GM23338 (cell line): ENCODE results near the gene GPR25. TPM values are rescaled to one million over a fixed set of nuclear protein-coding genes. Genes with fewer than 3 reads are reported as not detected.
A peak's percentile ranks its signal among the peaks of the same experiment; 100 is the strongest.

Experiments used
- ATAC-seq: fragments of 200-7000 bp; cut with Tn5 transposase; 3 replicates; pipeline ENCODE4 v1.9.1; 2020
- DNase-seq: peaks from one replicate; pipeline ENCODE4 v3.0.0-alpha.2; 2015; ENCODE audit warnings: low spot score
- H2AFZ ChIP-seq: fragments of 200-600 bp; sonication (generic); 2 replicates; pipeline ENCODE4 v1.8.0; 2016; ENCODE audit warnings: antibody characterized with exemption, mild to moderate bottlenecking, moderate library complexity
- H3F3A ChIP-seq: fragments of 200-600 bp; sonication (generic); replicated peaks from 2 replicates; pipeline ENCODE4 v1.8.0; 2017; ENCODE audit warnings: antibody characterized with exemption, mixed run types, low read depth
- H3K27ac ChIP-seq: fragments of 200-600 bp; sonication (generic); 2 replicates; pipeline ENCODE4 v1.6.1; 2016; ENCODE audit warnings: low read depth
- H3K27me3 ChIP-seq: fragments of 200-600 bp; sonication (generic); 2 replicates; pipeline ENCODE4 v1.8.0; 2016; ENCODE audit warnings: mild to moderate bottlenecking, mixed run types, moderate library complexity; ENCODE audit not compliant: insufficient read depth
- H3K36me3 ChIP-seq: fragments of 200-600 bp; sonication (generic); 2 replicates; pipeline ENCODE4 v1.8.0; 2016; ENCODE audit warnings: mild to moderate bottlenecking; ENCODE audit not compliant: insufficient read depth
- H3K4me1 ChIP-seq: fragments of 200-600 bp; sonication (generic); 2 replicates; pipeline ENCODE4 v1.8.0; 2016; ENCODE audit warnings: mild to moderate bottlenecking, moderate library complexity; ENCODE audit not compliant: insufficient read depth
- H3K4me2 ChIP-seq: fragments of 200-600 bp; sonication (generic); 2 replicates; pipeline ENCODE4 v1.7.1; 2017; ENCODE audit warnings: mixed run types
- H3K4me3 ChIP-seq: fragments of 200-600 bp; sonication (generic); 2 replicates; pipeline ENCODE4 v1.6.1; 2016; ENCODE audit warnings: mixed run types
- H3K79me2 ChIP-seq: fragments of 200-600 bp; sonication (generic); replicated peaks from 2 replicates; pipeline ENCODE4 v1.8.0; 2017; ENCODE audit warnings: mild to moderate bottlenecking; ENCODE audit not compliant: insufficient read depth
- H3K9me2 ChIP-seq: fragments of 200-600 bp; sonication (generic); 2 replicates; pipeline ENCODE4 v1.8.0; 2017; ENCODE audit not compliant: insufficient read depth
- H4K20me1 ChIP-seq: fragments of 200-600 bp; sonication (generic); replicated peaks from 2 replicates; pipeline ENCODE4 v1.8.0; 2017; ENCODE audit warnings: mild to moderate bottlenecking; ENCODE audit not compliant: insufficient read depth
- H3K27ac Mint-ChIP-seq: 2 replicates; pipeline ENCODE4 v1.8.0; 2020; ENCODE audit warnings: inconsistent platforms, mild to moderate bottlenecking, moderate library complexity, mixed read lengths
- H3K27me3 Mint-ChIP-seq: 3 replicates; pipeline ENCODE4 v1.8.0; 2022; ENCODE audit warnings: low read depth, mild to moderate bottlenecking, moderate library complexity, mixed read lengths, inconsistent platforms; ENCODE audit not compliant: insufficient read depth, poor library complexity
- H3K36me3 Mint-ChIP-seq: 3 replicates; pipeline ENCODE4 v1.8.0; 2021; ENCODE audit warnings: low read depth, mild to moderate bottlenecking, inconsistent platforms, moderate library complexity, mixed read lengths
- H3K4me1 Mint-ChIP-seq: 3 replicates; pipeline ENCODE4 v1.8.0; 2020; ENCODE audit warnings: mild to moderate bottlenecking, inconsistent platforms, mixed read lengths
- H3K4me3 Mint-ChIP-seq: 3 replicates; pipeline ENCODE4 v1.8.0; 2021; ENCODE audit warnings: moderate library complexity, mild to moderate bottlenecking, inconsistent platforms, mixed read lengths
- H3K9me3 Mint-ChIP-seq: 3 replicates; pipeline ENCODE4 v1.8.0; 2020; ENCODE audit warnings: moderate library complexity, mild to moderate bottlenecking, inconsistent platforms, mixed read lengths
- CREB1 ChIP-seq: fragments of 250-450 bp; sonication (Bioruptor Pico); IDR thresholded peaks from 2 replicates; pipeline ENCODE4 v1.5.0; 2020; ENCODE audit warnings: low read depth, mild to moderate bottlenecking, moderate library complexity
- EZH2phosphoT487 ChIP-seq: fragments of 200-600 bp; sonication (generic); IDR thresholded peaks from one replicate; pipeline ENCODE4 v1.8.1; 2018; ENCODE audit warnings: antibody characterized with exemption; ENCODE audit not compliant: unreplicated experiment
- NANOG ChIP-seq: IDR thresholded peaks from 2 replicates; pipeline ENCODE4 v1.6.1; 2016; ENCODE audit warnings: antibody characterized with exemption, borderline replicate concordance
- ZNF114 ChIP-seq: fragments of 250-450 bp; sonication (Bioruptor Pico); IDR thresholded peaks from 2 replicates; pipeline ENCODE4 v1.5.0; 2020; ENCODE audit warnings: mild to moderate bottlenecking, moderate library complexity
- polyA plus RNA-seq: library from polyadenylated mRNA; unstranded; fragments of >200 nt; fragmentation: Nextera tagmentation; extraction: Ambion mirVana; gene quantifications from 2 replicates; pipeline ENCODE4 v1.2.1, GENCODE V29; 2016
- total RNA-seq: library from RNA; depleted of rRNA; stranded (reverse); fragments of >200 nt; shearing (Covaris generic); gene quantifications from 2 replicates; pipeline ENCODE4 v1.2.3, GENCODE V29; 2014
- TF ChIP-seq, protein P1 (sequence below): fragments of 250-450 bp; sonication (Bioruptor Pico); IDR thresholded peaks from 2 replicates; pipeline ENCODE4 v1.5.0; 2020; ENCODE audit warnings: mild to moderate bottlenecking, moderate library complexity
- TF ChIP-seq, protein P2 (sequence below): IDR thresholded peaks from 2 replicates; pipeline ENCODE4 v1.6.1; 2016; ENCODE audit warnings: antibody characterized with exemption
- TF ChIP-seq, protein P3 (sequence below), 2 experiments: fragments of 200-600 bp in 1 of 2; sonication (generic) in 1 of 2; conservative IDR thresholded peaks; 2 replicates each; pipeline versions ENCODE4 v1.5.1 to v1.6.1; 2016 to 2017; ENCODE audit warnings: antibody characterized with exemption in 2 of 2, low read depth in 2 of 2, mild to moderate bottlenecking in 2 of 2, moderate library complexity in 1 of 2

The GPR25 gene
- total and polyA plus RNA-seq, 2 experiments from 2014 or later = not detected

- TF ChIP-seq, protein P1, sequence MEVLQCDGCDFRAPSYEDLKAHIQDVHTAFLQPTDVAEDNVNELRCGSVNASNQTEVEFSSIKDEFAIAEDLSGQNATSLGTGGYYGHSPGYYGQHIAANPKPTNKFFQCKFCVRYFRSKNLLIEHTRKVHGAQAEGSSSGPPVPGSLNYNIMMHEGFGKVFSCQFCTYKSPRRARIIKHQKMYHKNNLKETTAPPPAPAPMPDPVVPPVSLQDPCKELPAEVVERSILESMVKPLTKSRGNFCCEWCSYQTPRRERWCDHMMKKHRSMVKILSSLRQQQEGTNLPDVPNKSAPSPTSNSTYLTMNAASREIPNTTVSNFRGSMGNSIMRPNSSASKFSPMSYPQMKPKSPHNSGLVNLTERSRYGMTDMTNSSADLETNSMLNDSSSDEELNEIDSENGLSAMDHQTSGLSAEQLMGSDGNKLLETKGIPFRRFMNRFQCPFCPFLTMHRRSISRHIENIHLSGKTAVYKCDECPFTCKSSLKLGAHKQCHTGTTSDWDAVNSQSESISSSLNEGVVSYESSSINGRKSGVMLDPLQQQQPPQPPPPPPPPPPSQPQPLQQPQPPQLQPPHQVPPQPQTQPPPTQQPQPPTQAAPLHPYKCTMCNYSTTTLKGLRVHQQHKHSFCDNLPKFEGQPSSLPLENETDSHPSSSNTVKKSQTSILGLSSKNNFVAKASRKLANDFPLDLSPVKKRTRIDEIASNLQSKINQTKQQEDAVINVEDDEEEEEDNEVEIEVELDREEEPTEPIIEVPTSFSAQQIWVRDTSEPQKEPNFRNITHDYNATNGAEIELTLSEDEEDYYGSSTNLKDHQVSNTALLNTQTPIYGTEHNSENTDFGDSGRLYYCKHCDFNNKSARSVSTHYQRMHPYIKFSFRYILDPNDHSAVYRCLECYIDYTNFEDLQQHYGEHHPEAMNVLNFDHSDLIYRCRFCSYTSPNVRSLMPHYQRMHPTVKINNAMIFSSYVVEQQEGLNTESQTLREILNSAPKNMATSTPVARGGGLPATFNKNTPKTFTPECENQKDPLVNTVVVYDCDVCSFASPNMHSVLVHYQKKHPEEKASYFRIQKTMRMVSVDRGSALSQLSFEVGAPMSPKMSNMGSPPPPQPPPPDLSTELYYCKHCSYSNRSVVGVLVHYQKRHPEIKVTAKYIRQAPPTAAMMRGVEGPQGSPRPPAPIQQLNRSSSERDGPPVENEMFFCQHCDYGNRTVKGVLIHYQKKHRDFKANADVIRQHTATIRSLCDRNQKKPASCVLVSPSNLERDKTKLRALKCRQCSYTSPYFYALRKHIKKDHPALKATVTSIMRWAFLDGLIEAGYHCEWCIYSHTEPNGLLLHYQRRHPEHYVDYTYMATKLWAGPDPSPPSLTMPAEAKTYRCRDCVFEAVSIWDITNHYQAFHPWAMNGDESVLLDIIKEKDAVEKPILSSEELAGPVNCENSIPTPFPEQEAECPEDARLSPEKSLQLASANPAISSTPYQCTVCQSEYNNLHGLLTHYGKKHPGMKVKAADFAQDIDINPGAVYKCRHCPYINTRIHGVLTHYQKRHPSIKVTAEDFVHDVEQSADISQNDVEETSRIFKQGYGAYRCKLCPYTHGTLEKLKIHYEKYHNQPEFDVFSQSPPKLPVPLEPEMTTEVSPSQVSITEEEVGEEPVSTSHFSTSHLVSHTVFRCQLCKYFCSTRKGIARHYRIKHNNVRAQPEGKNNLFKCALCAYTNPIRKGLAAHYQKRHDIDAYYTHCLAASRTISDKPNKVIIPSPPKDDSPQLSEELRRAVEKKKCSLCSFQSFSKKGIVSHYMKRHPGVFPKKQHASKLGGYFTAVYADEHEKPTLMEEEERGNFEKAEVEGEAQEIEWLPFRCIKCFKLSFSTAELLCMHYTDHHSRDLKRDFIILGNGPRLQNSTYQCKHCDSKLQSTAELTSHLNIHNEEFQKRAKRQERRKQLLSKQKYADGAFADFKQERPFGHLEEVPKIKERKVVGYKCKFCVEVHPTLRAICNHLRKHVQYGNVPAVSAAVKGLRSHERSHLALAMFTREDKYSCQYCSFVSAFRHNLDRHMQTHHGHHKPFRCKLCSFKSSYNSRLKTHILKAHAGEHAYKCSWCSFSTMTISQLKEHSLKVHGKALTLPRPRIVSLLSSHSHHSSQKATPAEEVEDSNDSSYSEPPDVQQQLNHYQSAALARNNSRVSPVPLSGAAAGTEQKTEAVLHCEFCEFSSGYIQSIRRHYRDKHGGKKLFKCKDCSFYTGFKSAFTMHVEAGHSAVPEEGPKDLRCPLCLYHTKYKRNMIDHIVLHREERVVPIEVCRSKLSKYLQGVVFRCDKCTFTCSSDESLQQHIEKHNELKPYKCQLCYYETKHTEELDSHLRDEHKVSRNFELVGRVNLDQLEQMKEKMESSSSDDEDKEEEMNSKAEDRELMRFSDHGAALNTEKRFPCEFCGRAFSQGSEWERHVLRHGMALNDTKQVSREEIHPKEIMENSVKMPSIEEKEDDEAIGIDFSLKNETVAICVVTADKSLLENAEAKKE (CRISPR knock-in tag) = no peak
- TF ChIP-seq CREB1 (CRISPR knock-in tag) (no peak), ZNF114 (no peak)
- TF ChIP-seq, protein P2, sequence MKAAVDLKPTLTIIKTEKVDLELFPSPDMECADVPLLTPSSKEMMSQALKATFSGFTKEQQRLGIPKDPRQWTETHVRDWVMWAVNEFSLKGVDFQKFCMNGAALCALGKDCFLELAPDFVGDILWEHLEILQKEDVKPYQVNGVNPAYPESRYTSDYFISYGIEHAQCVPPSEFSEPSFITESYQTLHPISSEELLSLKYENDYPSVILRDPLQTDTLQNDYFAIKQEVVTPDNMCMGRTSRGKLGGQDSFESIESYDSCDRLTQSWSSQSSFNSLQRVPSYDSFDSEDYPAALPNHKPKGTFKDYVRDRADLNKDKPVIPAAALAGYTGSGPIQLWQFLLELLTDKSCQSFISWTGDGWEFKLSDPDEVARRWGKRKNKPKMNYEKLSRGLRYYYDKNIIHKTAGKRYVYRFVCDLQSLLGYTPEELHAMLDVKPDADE = no peak
Measured at GRCh38 chr1:200919386-200919785, 46.6 kb downstream of the GPR25 start (continued).

DNA sequence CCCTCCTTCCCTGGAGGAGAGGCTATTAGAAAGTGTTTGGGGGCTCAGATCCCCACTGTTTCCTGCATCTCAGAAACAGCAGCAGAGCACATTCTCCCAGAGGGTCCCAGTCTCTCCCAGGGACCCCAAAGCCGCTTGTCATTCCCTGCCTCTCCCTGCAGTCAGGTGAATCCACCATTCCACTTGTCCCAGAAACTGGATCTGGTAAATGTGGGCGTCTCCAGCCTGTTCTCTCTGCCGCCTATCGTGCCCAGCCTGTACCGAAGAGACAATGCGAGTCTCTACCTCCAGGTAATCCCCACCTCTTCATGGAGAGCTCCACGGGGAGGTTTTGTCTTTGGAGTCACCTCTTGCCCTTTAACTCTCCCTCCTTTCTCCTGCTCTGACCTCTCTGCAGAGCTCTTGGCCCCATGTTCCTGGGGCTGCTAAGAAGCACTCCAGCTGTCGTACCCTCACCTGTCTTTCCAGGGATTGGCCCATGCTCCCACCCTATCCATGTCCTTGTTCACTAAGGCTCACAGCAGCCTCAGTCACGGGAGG is 48.9 kb downstream of the GPR25 start:
- no peak overlapping the region for H3K27ac ChIP-seq
- Mint-ChIP-seq H3K27me3 (peaks cover 7% of the 10 kb centered on the region), H3K4me1 (peaks cover 9% of the 10 kb centered on the region; the same call in 2 of the 3 replicates), H3K36me3 (no peaks in the 10 kb centered on the region), H3K4me3 (no peak overlapping the region), H3K27ac (no peak overlapping the region), H3K9me3 (no peaks in the 10 kb centered on the region)
- H3F3A ChIP-seq = no peaks in the 10 kb centered on the region
- H3K79me2 ChIP-seq = no peaks in the 10 kb centered on the region
- peaks cover 7% of the 10 kb centered on the region for H3K4me1 ChIP-seq
- H4K20me1 ChIP-seq = no peaks in the 10 kb centered on the region
- no peaks in the 10 kb centered on the region for H3K27me3 ChIP-seq
- ATAC-seq (peak; percentile 56), DNase-seq (no peak)
- no peak overlapping the region for H2AFZ ChIP-seq
- H3K4me2 ChIP-seq = no peak overlapping the region
- H3K4me3 ChIP-seq = no peak overlapping the region
- no peaks in the 10 kb centered on the region for H3K36me3 ChIP-seq
- 0 out of 2 replicates have a peak, but pooled peaks cover 6% of the 10 kb centered on the region for H3K9me2 ChIP-seq
- TF ChIP-seq, protein P3, sequence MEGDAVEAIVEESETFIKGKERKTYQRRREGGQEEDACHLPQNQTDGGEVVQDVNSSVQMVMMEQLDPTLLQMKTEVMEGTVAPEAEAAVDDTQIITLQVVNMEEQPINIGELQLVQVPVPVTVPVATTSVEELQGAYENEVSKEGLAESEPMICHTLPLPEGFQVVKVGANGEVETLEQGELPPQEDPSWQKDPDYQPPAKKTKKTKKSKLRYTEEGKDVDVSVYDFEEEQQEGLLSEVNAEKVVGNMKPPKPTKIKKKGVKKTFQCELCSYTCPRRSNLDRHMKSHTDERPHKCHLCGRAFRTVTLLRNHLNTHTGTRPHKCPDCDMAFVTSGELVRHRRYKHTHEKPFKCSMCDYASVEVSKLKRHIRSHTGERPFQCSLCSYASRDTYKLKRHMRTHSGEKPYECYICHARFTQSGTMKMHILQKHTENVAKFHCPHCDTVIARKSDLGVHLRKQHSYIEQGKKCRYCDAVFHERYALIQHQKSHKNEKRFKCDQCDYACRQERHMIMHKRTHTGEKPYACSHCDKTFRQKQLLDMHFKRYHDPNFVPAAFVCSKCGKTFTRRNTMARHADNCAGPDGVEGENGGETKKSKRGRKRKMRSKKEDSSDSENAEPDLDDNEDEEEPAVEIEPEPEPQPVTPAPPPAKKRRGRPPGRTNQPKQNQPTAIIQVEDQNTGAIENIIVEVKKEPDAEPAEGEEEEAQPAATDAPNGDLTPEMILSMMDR (conservative IDR thresholded peaks at IDR 0.05; ENCODE audit: low read depth in 2 of 2) = no peak
- TF ChIP-seq NANOG = no peak
- no peak for TF ChIP-seq EZH2phosphoT487
- TF ChIP-seq, protein P2 = no peak
- no peak for TF ChIP-seq ZNF114
